ENCODE results near the gene JSRP1. TPM values are rescaled to one million over a fixed set of nuclear protein-coding genes. Genes with fewer than 3 reads are reported as not detected.

Gene JSRP1
- total and polyA plus RNA-seq, 2 experiments from 2014 or later, result 1.9 to 4.2 TPM

- Histone ChIP-seq H3K4me1 (ENCODE audit: low read depth) (no peaks in the 10 kb centered on the region), H3K9me3 (ENCODE audit: low read depth) (no peaks in the 10 kb centered on the region), H3K27me3 (peaks cover 6% of the 10 kb centered on the region), H3K36me3 (peaks cover 43% of the 10 kb centered on the region), H3K4me3 (no peak overlapping the region), H3K27ac (no peak overlapping the region)
- no peak for DNase-seq (ENCODE audit: low read depth in 1 of 2, low spot score in 1 of 2)
- TF ChIP-seq CTCF (IDR thresholded peaks at IDR 0.05; ENCODE audit: low read depth, low read length), result no peak
These were observed 10.1 kb downstream of the JSRP1 start for GRCh38 chr19:2246014-2246620.

- peaks cover 2% of the 10 kb centered on the region for H3K4me1 ChIP-seq (ENCODE audit: low read depth)
- no peak overlapping the region for H3K4me3 ChIP-seq
- no peak overlapping the region for H3K27ac ChIP-seq
- no peaks in the 10 kb centered on the region for H3K9me3 ChIP-seq (ENCODE audit: low read depth)
- peaks cover 43% of the 10 kb centered on the region for H3K36me3 ChIP-seq
- H3K27me3 ChIP-seq, result no peaks in the 10 kb centered on the region
- no peak for TF ChIP-seq CTCF (IDR thresholded peaks at IDR 0.05; ENCODE audit: low read depth, low read length)
- DNase-seq (ENCODE audit: low read depth in 1 of 2, low spot score in 1 of 2), result no peak
These were observed 10.9 kb downstream of the JSRP1 start for GRCh38 chr19:2245273-2245672.

GRCh38 chr19:2244486-2244885, 11.7 kb downstream of the JSRP1 start:
- no peak for TF ChIP-seq CTCF (IDR thresholded peaks at IDR 0.05; ENCODE audit: low read depth, low read length)
- Histone ChIP-seq H3K4me1 (ENCODE audit: low read depth) (peaks cover 10% of the 10 kb centered on the region), H3K9me3 (ENCODE audit: low read depth) (no peaks in the 10 kb centered on the region), H3K4me3 (no peak overlapping the region), H3K27ac (no peak overlapping the region), H3K36me3 (peaks cover 43% of the 10 kb centered on the region), H3K27me3 (no peaks in the 10 kb centered on the region)
- no peak for DNase-seq (ENCODE audit: low read depth in 1 of 2, low spot score in 1 of 2)

- H3K9me3 ChIP-seq (ENCODE audit: low read depth), result no peaks in the 10 kb centered on the region
- peaks cover 43% of the 10 kb centered on the region for H3K36me3 ChIP-seq
- peaks cover 14% of the 10 kb centered on the region for H3K4me1 ChIP-seq (ENCODE audit: low read depth)
These were observed 12.1 kb downstream of the JSRP1 start for GRCh38 chr19:2244125-2244411.

GRCh38 chr19:2243274-2244124, 12.7 kb downstream of the JSRP1 start:
- DNase-seq (ENCODE audit: low read depth in 1 of 2, low spot score in 1 of 2), result no peak
- Histone ChIP-seq H3K4me1 (ENCODE audit: low read depth) (peaks cover 20% of the 10 kb centered on the region), H3K27me3 (no peaks in the 10 kb centered on the region), H3K9me3 (ENCODE audit: low read depth) (no peaks in the 10 kb centered on the region), H3K27ac (no peak overlapping the region), H3K36me3 (peaks cover 43% of the 10 kb centered on the region), H3K4me3 (no peak overlapping the region)
- no peak for TF ChIP-seq CTCF (IDR thresholded peaks at IDR 0.05; ENCODE audit: low read depth, low read length)

More at GRCh38 chr19:2244125-2244411, 12.1 kb downstream of the JSRP1 start:
- Histone ChIP-seq H3K4me3 (no peak overlapping the region), H3K27me3 (no peaks in the 10 kb centered on the region), H3K27ac (no peak overlapping the region)
- no peak for TF ChIP-seq CTCF (IDR thresholded peaks at IDR 0.05; ENCODE audit: low read depth, low read length)
- DNase-seq (ENCODE audit: low read depth in 1 of 2, low spot score in 1 of 2), result no peak

Data from cardiac muscle cell (in vitro differentiated cells and primary cell).